OCI-LY7 (cell line): ENCODE results near the gene GEMIN5. TPM values are rescaled to one million over a fixed set of nuclear protein-coding genes. Genes with fewer than 3 reads are reported as not detected.

Source experiments
- BruUV-seq: library from RNA; stranded (reverse); fragments of 400-500 nt; replicated peaks from 2 replicates; lab custom pipeline; 2021; lab: Mats Ljungman, UMichigan
- CTCF ChIA-PET: fragments of 300-600 bp; sonication (Branson Sonifier 250); formaldehyde crosslinking; loops from one replicate; lab custom pipeline; 2022; ENCODE audit warnings: antibody characterized with exemption; ENCODE audit not compliant: unreplicated experiment; lab: Charles Lee
- POLR2A ChIA-PET: fragments of 300-600 bp; sonication (Branson Sonifier 250); formaldehyde crosslinking; loops from one replicate; lab custom pipeline; 2022; ENCODE audit warnings: antibody characterized with exemption; lab: Charles Lee
- DNase-seq: peaks from one replicate; pipeline ENCODE4 v3.0.0-alpha.2; 2015; ENCODE audit warnings: low spot score
- H2AFZ ChIP-seq: fragments of 200-600 bp; sonication (generic), shearing (Covaris generic); 2 replicates; pipeline ENCODE4 v1.6.1; 2014; ENCODE audit warnings: mild to moderate bottlenecking, antibody characterized with exemption, low read length, moderate library complexity
- H3K27ac ChIP-seq: fragments of 200-600 bp; sonication (generic); 2 replicates; pipeline ENCODE4 v1.5.1; 2014; ENCODE audit warnings: mixed run types, low read depth, mild to moderate bottlenecking, moderate library complexity, low read length, inconsistent platforms; ENCODE audit not compliant: poor library complexity, severe bottlenecking
- H3K36me3 ChIP-seq: fragments of 200-600 bp; sonication (generic); 2 replicates; pipeline ENCODE4 v1.6.1; 2014; ENCODE audit warnings: mild to moderate bottlenecking, antibody characterized with exemption, low read length, moderate library complexity, mixed read lengths; ENCODE audit not compliant: insufficient read depth
- H3K4me1 ChIP-seq: fragments of 200-600 bp; sonication (generic); 2 replicates; pipeline ENCODE4 v1.5.1; 2014; ENCODE audit warnings: mild to moderate bottlenecking, low read length; ENCODE audit not compliant: insufficient read depth, poor library complexity, severe bottlenecking
- H3K4me2 ChIP-seq: fragments of 200-600 bp; sonication (generic); 2 replicates; pipeline ENCODE4 v1.6.1; 2014; ENCODE audit warnings: mild to moderate bottlenecking, low read length
- H3K4me3 ChIP-seq: fragments of 200-600 bp; sonication (generic); 2 replicates; pipeline ENCODE4 v1.5.1; 2014; ENCODE audit warnings: mild to moderate bottlenecking, low read depth, low read length; ENCODE audit not compliant: poor library complexity, severe bottlenecking
- H3K79me2 ChIP-seq: fragments of 200-600 bp; sonication (generic); 2 replicates; pipeline ENCODE4 v1.6.1; 2016; ENCODE audit warnings: low read depth, mild to moderate bottlenecking, low read length, moderate library complexity, mixed read lengths; ENCODE audit not compliant: insufficient read depth
- H3K9me2 ChIP-seq: fragments of 200-600 bp; sonication (generic); 2 replicates; pipeline ENCODE4 v1.6.1; 2016; ENCODE audit warnings: mild to moderate bottlenecking, low read length, mixed read lengths; ENCODE audit not compliant: insufficient read depth
- H3K9me3 ChIP-seq: fragments of 200-600 bp; sonication (generic); 2 replicates; pipeline ENCODE4 v1.6.1; 2014; ENCODE audit warnings: mild to moderate bottlenecking, mixed run types, low read length, mixed read lengths
- H4K20me1 ChIP-seq: fragments of 200-600 bp; sonication (generic); 2 replicates; pipeline ENCODE4 v1.6.1; 2014; ENCODE audit warnings: mild to moderate bottlenecking, antibody characterized with exemption, low read length, moderate library complexity, mixed read lengths; ENCODE audit not compliant: insufficient read depth
- EZH2phosphoT487 ChIP-seq: fragments of 200-600 bp; sonication (generic); IDR thresholded peaks from 2 replicates; pipeline ENCODE4 v1.6.1; 2018; ENCODE audit warnings: low read depth, borderline replicate concordance, mild to moderate bottlenecking, mixed run types, antibody characterized with exemption, low read length, moderate library complexity, mixed read lengths
- intact Hi-C: fragments of 100-400 bp; cut with micrococcal nuclease; formaldehyde crosslinking; loops from one replicate; pipeline ENCODE4 v1.10.0; 2022; ENCODE audit not compliant: unreplicated experiment
- total RNA-seq, 2 experiments: library from RNA; depleted of rRNA in 1 of 2; stranded (reverse); fragments of >200 nt in 1 of 2; shearing (Covaris generic) in 1 of 2; gene quantifications; 2 replicates each; pipeline ENCODE4 v1.2.3, GENCODE V29; 2014 to 2022
- TF ChIP-seq, protein P1 (sequence below): fragments of 200-600 bp; sonication (generic); conservative IDR thresholded peaks from 2 replicates; pipeline ENCODE4 v1.5.1; 2014; ENCODE audit warnings: mild to moderate bottlenecking, antibody characterized with exemption, low read length, moderate library complexity, mixed read lengths

Gene GEMIN5
- total RNA-seq, 2 experiments from 2014 or later: 17.9 to 25.6 TPM

GRCh38 chr5:154860765-154861164 lies 77.2 kb downstream of the GEMIN5 start:
- BruUV-seq: no TSS peak
- H3K4me1 ChIP-seq: peaks cover 36% of the 10 kb centered on the region
- H3K4me2 ChIP-seq: peak overlapping the region; percentile 95
- POLR2A ChIA-PET: interaction anchor here (1.5 kb wide), 1 partner anchor 16 kb away, joined by 5 read pairs; no protein-coding TSS in a partner anchor
- H3K9me3 ChIP-seq: no peaks in the 10 kb centered on the region; the same call in 1 of the 2 replicates
- H3K79me2 ChIP-seq: peaks cover 71% of the 10 kb centered on the region
- H2AFZ ChIP-seq: no peak overlapping the region
- H3K9me2 ChIP-seq: no peaks in the 10 kb centered on the region
- H3K27ac ChIP-seq: peak overlapping the region; percentile 89
- peaks cover 61% of the 10 kb centered on the region for H3K36me3 ChIP-seq
- DNase-seq: peak; percentile 5
- CTCF ChIA-PET: no interaction called here
- peaks cover 28% of the 10 kb centered on the region for H4K20me1 ChIP-seq
- peak overlapping the region; percentile 97 for H3K4me3 ChIP-seq
- no peak for TF ChIP-seq EZH2phosphoT487
- TF ChIP-seq, protein P1, sequence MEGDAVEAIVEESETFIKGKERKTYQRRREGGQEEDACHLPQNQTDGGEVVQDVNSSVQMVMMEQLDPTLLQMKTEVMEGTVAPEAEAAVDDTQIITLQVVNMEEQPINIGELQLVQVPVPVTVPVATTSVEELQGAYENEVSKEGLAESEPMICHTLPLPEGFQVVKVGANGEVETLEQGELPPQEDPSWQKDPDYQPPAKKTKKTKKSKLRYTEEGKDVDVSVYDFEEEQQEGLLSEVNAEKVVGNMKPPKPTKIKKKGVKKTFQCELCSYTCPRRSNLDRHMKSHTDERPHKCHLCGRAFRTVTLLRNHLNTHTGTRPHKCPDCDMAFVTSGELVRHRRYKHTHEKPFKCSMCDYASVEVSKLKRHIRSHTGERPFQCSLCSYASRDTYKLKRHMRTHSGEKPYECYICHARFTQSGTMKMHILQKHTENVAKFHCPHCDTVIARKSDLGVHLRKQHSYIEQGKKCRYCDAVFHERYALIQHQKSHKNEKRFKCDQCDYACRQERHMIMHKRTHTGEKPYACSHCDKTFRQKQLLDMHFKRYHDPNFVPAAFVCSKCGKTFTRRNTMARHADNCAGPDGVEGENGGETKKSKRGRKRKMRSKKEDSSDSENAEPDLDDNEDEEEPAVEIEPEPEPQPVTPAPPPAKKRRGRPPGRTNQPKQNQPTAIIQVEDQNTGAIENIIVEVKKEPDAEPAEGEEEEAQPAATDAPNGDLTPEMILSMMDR: no peak
- intact Hi-C loops: no loop called here

GRCh38 chr5:154860123-154860522 lies 77.9 kb downstream of the GEMIN5 start:
- peak; percentile 32 for DNase-seq
- Histone ChIP-seq H3K4me3 (peak overlapping the region; percentile 97), H2AFZ (no peak overlapping the region), H3K9me2 (no peaks in the 10 kb centered on the region), H3K4me2 (peak overlapping the region; percentile 95), H3K27ac (peak overlapping the region; percentile 89), H3K4me1 (peaks cover 36% of the 10 kb centered on the region), H3K36me3 (peaks cover 54% of the 10 kb centered on the region), H4K20me1 (peaks cover 28% of the 10 kb centered on the region), H3K79me2 (peaks cover 66% of the 10 kb centered on the region), H3K9me3 (no peaks in the 10 kb centered on the region; the same call in 1 of the 2 replicates)
- intact Hi-C loops: no loop called here
- BruUV-seq: no TSS peak
- ChIA-PET CTCF (no interaction called here), POLR2A (interaction anchor here (0.7 to 1.5 kb wide), 2 partner anchors 16 to 101 kb away, joined by 4 to 5 read pairs; no protein-coding TSS in a partner anchor)
- TF ChIP-seq, protein P1: no peak
- no peak for TF ChIP-seq EZH2phosphoT487
